Measurements from ENCODE around the gene CDH5. TPM values are rescaled to one million over a fixed set of nuclear protein-coding genes. Genes with fewer than 3 reads are reported as not detected.
"Not testable (repeated sequence)": the region's sequence is repeated elsewhere in the genome, so short reads cannot be mapped to it uniquely, and the experiment has no call there.

Gene CDH5, protein sequence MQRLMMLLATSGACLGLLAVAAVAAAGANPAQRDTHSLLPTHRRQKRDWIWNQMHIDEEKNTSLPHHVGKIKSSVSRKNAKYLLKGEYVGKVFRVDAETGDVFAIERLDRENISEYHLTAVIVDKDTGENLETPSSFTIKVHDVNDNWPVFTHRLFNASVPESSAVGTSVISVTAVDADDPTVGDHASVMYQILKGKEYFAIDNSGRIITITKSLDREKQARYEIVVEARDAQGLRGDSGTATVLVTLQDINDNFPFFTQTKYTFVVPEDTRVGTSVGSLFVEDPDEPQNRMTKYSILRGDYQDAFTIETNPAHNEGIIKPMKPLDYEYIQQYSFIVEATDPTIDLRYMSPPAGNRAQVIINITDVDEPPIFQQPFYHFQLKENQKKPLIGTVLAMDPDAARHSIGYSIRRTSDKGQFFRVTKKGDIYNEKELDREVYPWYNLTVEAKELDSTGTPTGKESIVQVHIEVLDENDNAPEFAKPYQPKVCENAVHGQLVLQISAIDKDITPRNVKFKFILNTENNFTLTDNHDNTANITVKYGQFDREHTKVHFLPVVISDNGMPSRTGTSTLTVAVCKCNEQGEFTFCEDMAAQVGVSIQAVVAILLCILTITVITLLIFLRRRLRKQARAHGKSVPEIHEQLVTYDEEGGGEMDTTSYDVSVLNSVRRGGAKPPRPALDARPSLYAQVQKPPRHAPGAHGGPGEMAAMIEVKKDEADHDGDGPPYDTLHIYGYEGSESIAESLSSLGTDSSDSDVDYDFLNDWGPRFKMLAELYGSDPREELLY
- total RNA-seq: not detected in 2 replicates

- Mint-ChIP-seq H3K27ac (no peak within 1 kb of the TSS), H3K4me3 (no peak within 1 kb of the TSS), H3K4me1 (peaks cover 4% of the 10 kb centered on the region), H3K27me3 (peaks cover 24% of the 10 kb centered on the region), H3K36me3 (ENCODE audit: low read depth) (no peaks in the 10 kb centered on the region), H3K9me3 (no peaks in the 10 kb centered on the region)
- DNase-seq: no peak
- intact Hi-C loops (cut with micrococcal nuclease): no loop called here
Observed at GRCh38 chr16:66366433-66367299, at the start of gene CDH5. Gene CDH5, plus strand, starts transcription at chr16:66366691. Its CDS starts 12,647 bp downstream, at chr16:66379338.

- no peak for DNase-seq
- intact Hi-C loops (cut with micrococcal nuclease): no loop called here
- peaks cover 4% of the 10 kb centered on the region for H3K4me1 Mint-ChIP-seq
- H3K9me3 Mint-ChIP-seq: no peaks in the 10 kb centered on the region
- H3K27me3 Mint-ChIP-seq: peaks cover 4% of the 10 kb centered on the region
- no peaks in the 10 kb centered on the region for H3K36me3 Mint-ChIP-seq (ENCODE audit: low read depth)
- H3K27ac Mint-ChIP-seq: no peak overlapping the region
- no peak overlapping the region for H3K4me3 Mint-ChIP-seq
Observed at GRCh38 chr16:66318505-66318904, 48.0 kb upstream of the CDH5 start.

DNA sequence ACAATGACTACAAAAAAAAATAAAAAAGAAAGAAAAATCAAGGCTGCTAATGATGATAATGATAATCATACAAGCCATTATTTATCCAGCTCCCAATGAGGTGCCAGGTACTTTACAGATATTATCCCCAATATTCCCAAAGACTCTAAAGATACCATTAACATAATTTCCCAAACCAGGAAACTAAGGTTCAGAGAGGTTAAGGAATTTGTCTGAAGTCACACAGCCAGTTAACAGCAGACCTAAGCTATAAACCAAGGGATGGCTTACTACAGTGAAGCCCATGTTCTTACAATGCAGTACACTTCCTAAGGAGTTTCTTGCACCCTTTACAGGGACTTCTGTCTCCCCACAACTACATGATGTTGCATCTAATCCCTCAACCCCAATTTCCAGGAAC lies 45.7 kb upstream of the CDH5 start:
- no peaks in the 10 kb centered on the region for H3K36me3 Mint-ChIP-seq (ENCODE audit: low read depth)
- H3K27ac Mint-ChIP-seq: no peak overlapping the region
- peaks cover 4% of the 10 kb centered on the region for H3K27me3 Mint-ChIP-seq
- intact Hi-C loops (cut with micrococcal nuclease): no loop called here
- H3K9me3 Mint-ChIP-seq: no peaks in the 10 kb centered on the region
- DNase-seq: no peak
- no peak overlapping the region for H3K4me3 Mint-ChIP-seq
- no peaks in the 10 kb centered on the region for H3K4me1 Mint-ChIP-seq

DNA sequence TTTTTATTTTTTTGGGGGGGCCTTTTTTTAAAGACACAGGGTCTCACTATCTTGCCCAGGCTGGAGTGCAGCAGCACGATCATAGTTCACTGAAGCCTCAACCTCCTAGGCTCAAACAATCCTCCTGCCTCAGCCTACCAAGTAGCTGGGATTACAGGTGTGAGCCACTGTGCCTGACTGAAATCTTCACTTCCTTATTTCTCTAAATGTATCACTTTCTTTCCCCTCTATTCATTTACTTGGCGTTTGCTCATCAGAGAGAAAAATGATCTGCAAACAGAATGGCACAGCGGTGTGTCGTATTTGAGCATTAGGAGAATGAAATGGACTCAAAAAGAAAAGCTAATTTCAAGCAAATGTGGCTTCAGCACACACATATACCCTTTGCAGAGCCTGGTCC lies 44.3 kb upstream of the CDH5 start:
- no peaks in the 10 kb centered on the region for H3K36me3 Mint-ChIP-seq (ENCODE audit: low read depth)
- H3K27ac Mint-ChIP-seq: no peak overlapping the region
- H3K9me3 Mint-ChIP-seq: no peaks in the 10 kb centered on the region
- H3K4me1 Mint-ChIP-seq: no peaks in the 10 kb centered on the region
- no peak for DNase-seq
- no peak overlapping the region for H3K4me3 Mint-ChIP-seq
- peaks cover 4% of the 10 kb centered on the region for H3K27me3 Mint-ChIP-seq
- intact Hi-C loops (cut with micrococcal nuclease): no loop called here

DNA sequence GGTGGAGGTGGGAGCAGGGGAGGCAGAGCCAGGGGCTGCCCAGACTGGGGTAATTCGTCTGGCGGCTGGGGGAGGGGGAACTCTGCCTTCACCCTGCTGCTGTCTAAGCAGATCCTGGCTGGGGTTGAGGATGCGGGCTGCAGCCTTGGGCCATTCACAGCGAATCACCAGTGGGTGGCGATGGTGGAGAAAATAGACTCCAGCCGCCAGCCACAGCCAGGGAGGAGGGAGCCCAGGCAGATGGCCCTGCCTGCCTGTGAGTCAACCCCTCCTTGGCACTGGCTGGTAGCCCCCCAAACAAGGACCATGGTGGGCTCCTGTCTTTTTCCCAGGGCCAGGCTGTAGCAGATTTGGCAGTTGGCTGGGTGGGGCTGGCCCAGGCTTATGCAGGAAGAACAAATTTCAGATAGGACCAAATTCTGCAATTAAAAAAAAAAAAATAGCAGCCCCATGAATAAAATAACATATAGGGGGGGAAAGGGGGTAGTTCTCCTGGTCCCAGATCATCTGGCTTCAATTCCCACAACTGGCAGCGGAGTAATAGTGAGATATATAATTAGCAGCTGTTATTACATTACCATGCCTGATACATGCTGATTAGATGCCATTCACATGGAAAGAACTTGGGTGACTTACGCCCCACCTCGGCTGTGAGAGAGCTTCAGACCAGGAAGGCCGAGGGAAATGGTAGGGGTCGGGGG lies 41.5 kb upstream of the CDH5 start:
- H3K4me3 Mint-ChIP-seq: no peak overlapping the region
- no peaks in the 10 kb centered on the region for H3K4me1 Mint-ChIP-seq
- H3K9me3 Mint-ChIP-seq: no peaks in the 10 kb centered on the region
- no peak for DNase-seq
- intact Hi-C loops (cut with micrococcal nuclease): no loop called here
- H3K27ac Mint-ChIP-seq: no peak overlapping the region
- H3K36me3 Mint-ChIP-seq (ENCODE audit: low read depth): no peaks in the 10 kb centered on the region
- H3K27me3 Mint-ChIP-seq: no peaks in the 10 kb centered on the region

- Mint-ChIP-seq H3K4me3 (no peak overlapping the region), H3K27me3 (no peaks in the 10 kb centered on the region), H3K27ac (no peak overlapping the region), H3K4me1 (no peaks in the 10 kb centered on the region), H3K9me3 (no peaks in the 10 kb centered on the region), H3K36me3 (ENCODE audit: low read depth) (no peaks in the 10 kb centered on the region)
- intact Hi-C loops (cut with micrococcal nuclease): no loop called here
- DNase-seq: no peak
Observed at GRCh38 chr16:66325717-66326376, 40.6 kb upstream of the CDH5 start.

GRCh38 chr16:66326991-66327513 lies 39.4 kb upstream of the CDH5 start:
- intact Hi-C loops (cut with micrococcal nuclease): no loop called here

GRCh38 chr16:66328282-66328681 lies 38.2 kb upstream of the CDH5 start:
- H3K36me3 Mint-ChIP-seq (ENCODE audit: low read depth): no peaks in the 10 kb centered on the region
- H3K27ac Mint-ChIP-seq: no peak overlapping the region
- intact Hi-C loops (cut with micrococcal nuclease): no loop called here

More at GRCh38 chr16:66326991-66327513, 39.4 kb upstream of the CDH5 start:
- Mint-ChIP-seq H3K27me3 (no peaks in the 10 kb centered on the region), H3K4me3 (no peak overlapping the region), H3K27ac (no peak overlapping the region), H3K4me1 (no peaks in the 10 kb centered on the region), H3K9me3 (no peaks in the 10 kb centered on the region), H3K36me3 (ENCODE audit: low read depth) (no peaks in the 10 kb centered on the region)
- no peak for DNase-seq

GRCh38 chr16:66331464-66331863 lies 35.0 kb upstream of the CDH5 start:
- H3K27ac Mint-ChIP-seq; H3K27me3 Mint-ChIP-seq; H3K9me3 Mint-ChIP-seq; DNase-seq; H3K36me3 Mint-ChIP-seq (ENCODE audit: low read depth); H3K4me3 Mint-ChIP-seq; intact Hi-C loops (cut with micrococcal nuclease); H3K4me1 Mint-ChIP-seq: not testable (repeated sequence)

More at GRCh38 chr16:66328282-66328681, 38.2 kb upstream of the CDH5 start:
- Mint-ChIP-seq H3K4me3 (no peak overlapping the region), H3K4me1 (no peaks in the 10 kb centered on the region), H3K9me3 (no peaks in the 10 kb centered on the region), H3K27me3 (no peaks in the 10 kb centered on the region)
- DNase-seq: no peak

- Mint-ChIP-seq H3K9me3 (no peaks in the 10 kb centered on the region), H3K4me1 (no peaks in the 10 kb centered on the region), H3K4me3 (no peak overlapping the region), H3K36me3 (ENCODE audit: low read depth) (no peaks in the 10 kb centered on the region), H3K27ac (no peak overlapping the region), H3K27me3 (peaks cover 7% of the 10 kb centered on the region)
- intact Hi-C loops (cut with micrococcal nuclease): no loop called here
- DNase-seq: no peak
Observed at GRCh38 chr16:66332634-66333610, 33.6 kb upstream of the CDH5 start.

DNA sequence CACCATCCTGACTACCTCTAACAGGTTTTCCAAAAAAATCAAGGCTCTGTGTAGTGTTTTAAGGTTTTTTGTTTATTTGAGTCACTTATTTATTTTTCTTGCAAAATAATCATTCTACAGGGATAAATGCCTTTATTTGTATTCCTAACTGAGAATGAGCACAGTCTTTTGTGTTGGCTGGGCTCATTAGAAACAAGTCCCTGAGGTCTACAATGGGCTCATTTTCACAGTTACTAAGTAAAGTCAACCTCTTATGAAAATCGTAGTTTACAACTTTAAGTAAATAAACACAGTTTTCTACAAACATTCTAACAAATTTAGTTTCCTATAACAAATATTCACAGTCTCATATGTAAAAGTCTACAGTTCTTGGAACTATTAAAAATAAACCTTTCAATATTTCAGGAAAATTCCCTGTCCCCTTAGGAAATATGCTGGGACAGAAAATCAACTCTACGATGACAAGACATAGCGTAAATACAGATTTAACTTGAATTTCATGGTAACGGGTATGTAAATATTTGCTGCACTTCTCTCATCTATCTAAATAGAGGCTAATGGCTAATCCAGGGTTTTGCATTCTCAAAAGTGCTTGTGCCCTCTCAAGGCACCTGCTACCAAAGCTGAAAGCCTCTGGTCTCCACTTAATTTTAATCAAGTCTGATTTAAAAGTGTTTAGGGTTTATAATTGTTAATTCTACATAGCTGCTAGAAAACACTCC lies 31.5 kb upstream of the CDH5 start:
- Mint-ChIP-seq H3K27me3 (peaks cover 7% of the 10 kb centered on the region), H3K9me3 (no peaks in the 10 kb centered on the region), H3K27ac (no peak overlapping the region), H3K4me3 (no peak overlapping the region), H3K4me1 (no peaks in the 10 kb centered on the region), H3K36me3 (ENCODE audit: low read depth) (no peaks in the 10 kb centered on the region)
- intact Hi-C loops (cut with micrococcal nuclease): no loop called here
- DNase-seq: no peak

Measured in activated CD4-positive, alpha-beta T cell treated with anti-CD3 and anti-CD28 coated beads, Interleukin-2, amount 10 ng/mL, durations not matched to agents 24 days and 14 days (primary cell).